Stimulated activated CD8-positive, alpha-beta memory T cell treated with anti-CD3 and anti-CD28 coated beads, Interleukin-15, amount 100 ng/mL, for 24 hours (primary cell): ENCODE results near the gene GIGYF2.
"Not testable (repeated sequence)": the region's sequence is repeated elsewhere in the genome, so short reads cannot be mapped to it uniquely, and the experiment has no call there.

Experiments used
- DNase-seq: peaks from one replicate; pipeline ENCODE4 v3.0.0-alpha.2; 2020; ENCODE audit warnings: low read depth

GIGYF2 gene

DNA sequence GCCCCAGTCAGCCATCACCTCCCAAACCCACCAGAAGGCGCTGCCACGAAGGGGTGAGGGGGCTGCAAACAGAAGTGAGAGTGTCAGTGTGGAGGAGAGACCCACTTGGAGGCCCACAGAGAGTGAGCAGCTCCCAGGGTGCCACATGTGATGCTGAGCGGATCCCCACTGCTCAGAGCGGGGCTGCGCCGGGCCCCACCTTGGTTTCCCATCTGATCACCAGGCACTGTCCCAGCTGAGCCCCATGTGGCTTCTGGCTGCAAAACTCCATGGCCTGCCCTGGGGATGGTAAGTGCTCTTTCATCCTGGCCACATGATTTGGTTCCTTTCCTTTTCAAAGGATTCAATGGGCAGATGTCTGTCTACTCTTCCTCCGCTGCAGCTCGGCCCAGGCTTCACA, 196.7 kb downstream of the GIGYF2 start:
- no peak for DNase-seq

GRCh38 chr2:232894251-232894650, 197.1 kb downstream of the GIGYF2 start:
- no peak for DNase-seq

DNA sequence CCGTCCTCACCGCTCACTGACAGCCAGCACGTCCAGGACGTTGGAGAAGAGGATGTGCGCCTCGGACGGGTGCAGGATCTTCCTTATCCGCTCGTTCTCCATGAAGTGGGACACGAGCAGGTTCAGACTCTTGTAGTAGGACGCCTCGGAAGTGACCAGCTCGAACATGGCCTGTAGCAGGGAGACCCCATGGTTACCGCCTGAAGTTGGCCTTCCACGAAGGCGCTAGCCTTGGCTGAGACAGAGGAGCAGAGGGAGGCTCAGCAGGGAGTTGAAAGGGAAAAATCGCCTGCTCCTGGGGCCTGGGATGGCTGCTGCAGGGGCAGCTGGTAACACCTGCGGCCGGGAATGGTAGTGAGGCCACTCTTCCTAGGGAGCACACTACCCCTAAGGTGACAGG, 197.6 kb downstream of the GIGYF2 start:
- DNase-seq: no peak

DNA sequence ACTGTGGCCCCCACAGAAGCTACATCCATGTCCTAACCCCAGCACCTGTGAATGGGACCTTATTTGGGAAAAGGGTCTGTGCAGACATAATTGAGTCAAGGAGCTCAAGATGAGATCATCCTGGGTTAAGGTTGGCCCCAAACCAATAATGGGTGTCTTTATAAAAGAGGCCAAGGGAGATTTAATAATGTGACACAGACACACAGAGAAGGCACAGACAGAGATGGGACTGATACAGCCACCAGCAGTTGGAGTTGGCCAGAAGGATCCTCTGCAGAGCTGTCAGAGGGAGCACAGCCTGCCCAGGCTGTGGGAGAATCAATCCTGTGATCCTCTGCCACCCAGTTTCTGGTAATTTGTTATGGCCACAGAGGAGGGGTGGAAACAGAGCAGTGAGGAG, 199.0 kb downstream of the GIGYF2 start:
- DNase-seq: no peak

GRCh38 chr2:232896720-232897597, 199.8 kb downstream of the GIGYF2 start:
- DNase-seq: no peak

GRCh38 chr2:232897598-232898408, 200.7 kb downstream of the GIGYF2 start:
- no peak for DNase-seq

DNA sequence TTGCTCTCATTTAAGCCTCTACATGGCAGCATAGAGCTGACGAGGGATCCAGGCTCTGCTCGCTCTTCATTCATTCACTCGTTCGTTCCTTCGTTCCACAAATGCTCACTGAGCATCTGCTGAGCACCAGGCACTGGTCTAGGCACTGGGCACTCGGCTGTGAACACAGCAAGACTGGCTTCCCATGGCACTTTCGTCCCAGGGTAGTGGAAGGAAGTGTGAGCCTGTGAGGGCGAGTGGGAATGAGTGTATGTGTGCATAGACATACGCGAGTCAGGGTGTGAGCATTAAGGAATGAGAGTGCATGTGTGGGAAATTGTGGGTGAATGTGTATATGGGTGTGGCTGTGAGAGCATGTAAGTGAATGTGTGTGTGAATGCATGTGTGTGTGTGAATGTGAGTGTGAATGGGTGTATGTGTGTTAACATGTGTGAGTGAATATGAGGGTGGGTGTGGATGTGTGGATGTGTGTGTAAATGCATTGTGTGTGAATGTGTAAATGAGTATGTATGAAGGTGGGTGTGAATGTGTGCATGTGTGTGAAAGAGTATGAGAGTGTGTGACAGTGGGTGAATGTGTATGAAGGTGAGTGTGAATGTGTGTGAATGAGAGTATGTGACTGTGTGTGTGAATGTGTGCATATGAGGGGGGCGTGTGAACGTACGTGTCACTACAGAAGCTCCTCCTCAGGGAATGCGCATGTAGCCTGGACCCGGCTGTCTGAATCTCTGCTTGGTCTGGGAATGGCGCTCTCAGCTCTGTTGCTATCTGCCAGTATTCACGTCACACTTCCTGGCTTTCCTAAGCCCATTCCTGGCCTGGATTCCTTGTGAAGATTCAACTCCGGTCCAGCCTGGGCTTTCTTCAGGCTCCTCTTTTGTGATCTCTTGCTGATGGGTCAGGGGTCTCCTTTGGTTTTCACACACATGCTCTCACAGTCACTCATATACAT, 201.7 kb downstream of the GIGYF2 start:
- DNase-seq: no peak

DNA sequence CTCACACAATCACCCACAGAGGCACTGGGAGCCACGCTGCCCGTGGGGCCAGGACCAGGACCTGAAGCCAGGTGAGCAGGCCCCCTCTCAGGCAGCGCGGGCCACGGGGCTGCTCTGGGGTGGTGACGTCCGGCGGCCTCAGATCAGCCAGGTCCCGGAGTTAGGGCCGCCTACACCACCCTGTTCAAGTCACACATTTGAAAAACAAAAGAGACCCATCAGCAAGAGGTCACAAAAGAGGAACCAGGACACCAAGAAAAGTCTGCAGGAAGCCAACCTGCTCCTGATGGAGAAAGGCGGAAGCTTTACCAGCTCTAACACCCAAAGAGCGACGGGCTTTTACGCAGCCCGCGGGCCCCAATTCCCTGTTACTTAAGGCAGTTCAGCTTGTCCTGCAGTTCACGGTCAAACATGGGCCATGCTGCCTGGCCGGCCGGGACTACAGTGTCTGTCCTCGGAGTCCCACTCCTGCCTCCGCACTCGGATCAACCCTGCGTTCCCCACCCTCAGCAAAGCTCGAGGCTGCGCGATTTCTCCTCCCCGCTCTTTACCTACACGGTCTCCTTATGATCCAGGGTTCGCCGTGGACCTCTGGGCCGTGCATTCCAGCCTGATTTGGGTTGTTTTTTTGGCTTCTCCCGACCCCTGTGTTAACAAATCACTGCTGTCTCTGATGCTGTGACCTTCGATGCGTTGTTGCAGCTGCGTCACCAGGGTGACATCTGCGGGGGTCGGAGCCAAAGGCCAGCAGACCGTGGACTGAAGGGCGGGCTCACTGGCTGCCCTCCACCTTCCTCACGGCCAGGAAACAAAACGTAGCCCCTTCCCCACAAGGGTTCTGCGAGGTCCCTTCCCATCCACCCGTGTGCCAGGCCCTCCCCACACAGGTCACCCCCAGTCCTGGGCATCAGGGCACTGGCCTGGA, 203.9 kb downstream of the GIGYF2 start:
- DNase-seq: no peak

DNA sequence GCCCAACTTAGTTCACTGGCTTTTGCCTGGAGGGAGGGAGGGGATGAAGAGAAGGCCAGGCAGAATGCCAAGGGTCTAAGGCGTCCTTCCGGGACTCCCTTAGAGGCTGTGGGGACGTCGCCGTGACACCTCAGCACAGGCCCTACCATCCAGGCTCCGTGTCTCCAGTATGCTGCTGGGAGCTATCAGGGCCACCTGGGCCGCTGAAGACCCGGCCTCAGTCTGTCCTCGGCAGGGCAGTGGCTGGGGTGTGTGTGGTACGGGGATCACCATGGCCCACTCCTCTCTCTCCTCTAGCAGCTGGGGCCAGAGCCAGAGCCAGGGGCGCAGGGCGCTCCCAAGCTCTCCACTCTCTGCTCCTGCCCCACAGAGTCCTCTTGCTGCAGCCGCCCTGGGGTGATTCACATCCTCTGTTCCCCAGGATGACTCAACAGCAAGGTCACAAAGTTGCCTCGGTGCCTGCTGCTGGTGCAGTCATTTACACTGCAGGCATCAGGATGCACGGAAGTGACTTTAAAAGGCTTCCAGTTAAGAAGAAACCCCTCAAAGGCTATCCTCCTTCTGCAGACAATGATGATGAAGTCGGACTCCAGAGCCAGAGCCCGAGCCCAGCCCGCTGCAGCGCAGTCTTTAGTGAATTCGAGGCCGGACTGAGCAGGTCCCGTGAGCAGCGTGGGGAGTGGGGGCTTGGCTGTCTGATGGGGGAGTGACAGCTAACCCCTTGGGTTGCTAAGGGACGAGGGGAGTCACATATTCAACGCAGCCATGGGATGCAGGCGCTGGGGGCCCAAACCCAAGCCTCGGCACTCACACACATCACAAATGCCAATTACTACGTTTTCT, 204.8 kb downstream of the GIGYF2 start:
- no peak for DNase-seq

DNA sequence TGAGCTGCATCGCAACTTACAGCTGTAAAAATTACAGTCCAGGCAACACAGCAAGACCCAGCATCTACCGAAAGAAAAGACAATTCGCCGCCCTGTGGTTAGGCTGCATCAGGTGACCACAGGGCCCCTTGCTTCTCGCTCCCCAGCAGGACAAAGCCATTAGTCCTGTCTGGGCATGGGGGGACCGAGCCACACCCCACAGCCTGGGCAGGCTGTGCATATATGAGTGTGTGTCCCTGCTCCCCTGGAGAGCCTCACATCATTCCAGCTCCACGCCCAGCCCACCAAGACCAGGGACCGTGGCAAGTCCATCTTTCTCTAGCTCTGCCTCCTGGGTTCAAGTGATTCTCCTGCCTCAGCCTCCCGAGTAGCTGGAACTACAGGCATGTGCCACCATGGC, 206.9 kb downstream of the GIGYF2 start:
- DNase-seq: no peak

- not testable (repeated sequence) for DNase-seq
Measured at GRCh38 chr2:232906867-232907717, 210.0 kb downstream of the GIGYF2 start.

GRCh38 chr2:232907718-232908085, 210.6 kb downstream of the GIGYF2 start:
- DNase-seq: not testable (repeated sequence)

GRCh38 chr2:232908695-232909094, 211.6 kb downstream of the GIGYF2 start:
- no peak for DNase-seq
